HEK293 (cell line): ENCODE results near the gene CABLES2.
A peak's percentile ranks its signal among the peaks of the same experiment; 100 is the strongest.

ENCODE experiments used
- CTCF ChIA-PET: fragments of 350-600 bp; formaldehyde crosslinking; extraction: SDS; loops from one replicate; lab custom pipeline; 2021; ENCODE audit warnings: antibody characterized with exemption; lab: Yijun Ruan, JAX
- POLR2A ChIA-PET: fragments of 300-600 bp; formaldehyde crosslinking; extraction: SDS; loops from one replicate; lab custom pipeline; 2020; ENCODE audit warnings: antibody characterized with exemption, inconsistent platforms; lab: Yijun Ruan, JAX
- H3K27ac ChIP-seq: fragments of 200-500 bp; sonication (Bioruptor generic); 2 replicates; pipeline ENCODE4 v1.5.1; 2014; ENCODE audit warnings: low read depth, low read length, control low read depth, inconsistent platforms; ENCODE audit errors: extremely low read depth
- H3K36me3 ChIP-seq, 2 experiments: fragments of 200-500 bp in 1 of 2; sonication (Bioruptor generic) in 1 of 2; 1 replicate in 1 of 2; 2 replicates in 1 of 2; pipeline ENCODE4 v1.5.1; 2014 to 2017; ENCODE audit warnings: inconsistent platforms in 2 of 2, low read length in 2 of 2; ENCODE audit not compliant: control insufficient read depth in 2 of 2, insufficient read depth in 1 of 2
- H3K4me1 ChIP-seq: fragments of 200-500 bp; sonication (Bioruptor generic); 2 replicates; pipeline ENCODE4 v1.5.1; 2014; ENCODE audit warnings: mild to moderate bottlenecking, low read length, inconsistent platforms; ENCODE audit not compliant: control insufficient read depth, insufficient read depth
- H3K4me3 ChIP-seq: 2 replicates; pipeline ENCODE4 v1.5.1; 2011; ENCODE audit warnings: low read depth, mild to moderate bottlenecking, control low read depth, low read length, moderate library complexity
- H3K9me3 ChIP-seq: fragments of 200-500 bp; sonication (Bioruptor generic); 2 replicates; pipeline ENCODE4 v1.5.1; 2014; ENCODE audit warnings: low read depth, low read length, inconsistent platforms; ENCODE audit not compliant: control insufficient read depth, insufficient read depth
- EGR2 ChIP-seq: fragments of 450-650 bp; formaldehyde crosslinking; IDR thresholded peaks from 2 replicates; pipeline ENCODE4 v1.5.1; 2016; ENCODE audit warnings: low read depth, missing biosample characterization, missing genetic modification characterization
- HOXA7 ChIP-seq: sonication (generic); formaldehyde crosslinking; IDR thresholded peaks from 2 replicates; pipeline ENCODE4 v1.8.1; 2022; ENCODE audit warnings: missing genetic modification reagents, borderline replicate concordance
- HOXC10 ChIP-seq: sonication (generic); formaldehyde crosslinking; IDR thresholded peaks from 2 replicates; pipeline ENCODE4 v1.8.1; 2023; ENCODE audit warnings: mild to moderate bottlenecking, missing genetic modification reagents
- INSM2 ChIP-seq: fragments of 450-650 bp; formaldehyde crosslinking; IDR thresholded peaks from 2 replicates; pipeline ENCODE4 v1.5.1; 2016; ENCODE audit warnings: missing biosample characterization, missing genetic modification characterization
- KLF1 ChIP-seq: fragments of 450-650 bp; formaldehyde crosslinking; IDR thresholded peaks from 2 replicates; pipeline ENCODE4 v1.5.1; 2016; ENCODE audit warnings: missing biosample characterization, missing genetic modification characterization
- KLF9 ChIP-seq: fragments of 450-650 bp; formaldehyde crosslinking; IDR thresholded peaks from 2 replicates; pipeline ENCODE4 v1.5.1; 2016; ENCODE audit warnings: missing biosample characterization, missing genetic modification characterization, low read depth
- SP3 ChIP-seq: fragments of 450-650 bp; formaldehyde crosslinking; IDR thresholded peaks from 2 replicates; pipeline ENCODE4 v1.5.1; 2016; ENCODE audit warnings: missing biosample characterization, missing genetic modification characterization
- WT1 ChIP-seq: fragments of 450-650 bp; formaldehyde crosslinking; IDR thresholded peaks from 2 replicates; pipeline ENCODE4 v1.5.1; 2016; ENCODE audit warnings: missing biosample characterization, missing genetic modification characterization
- ZBTB10 ChIP-seq: fragments of 450-650 bp; formaldehyde crosslinking; IDR thresholded peaks from 2 replicates; pipeline ENCODE4 v1.5.1; 2016; ENCODE audit warnings: missing biosample characterization, missing genetic modification characterization
- ZNF148 ChIP-seq: fragments of 450-650 bp; formaldehyde crosslinking; IDR thresholded peaks from 2 replicates; pipeline ENCODE4 v1.5.0; 2017; ENCODE audit warnings: missing biosample characterization, missing genetic modification characterization, borderline replicate concordance
- ZNF18 ChIP-seq: fragments of 450-650 bp; formaldehyde crosslinking; IDR thresholded peaks from 2 replicates; pipeline ENCODE4 v1.5.1; 2016; ENCODE audit warnings: missing biosample characterization, missing genetic modification characterization
- ZNF266 ChIP-seq: fragments of 450-650 bp; formaldehyde crosslinking; IDR thresholded peaks from 2 replicates; pipeline ENCODE4 v1.5.1; 2016; ENCODE audit warnings: missing biosample characterization, missing genetic modification characterization, low read depth
- ZNF433 ChIP-seq: fragments of 450-650 bp; formaldehyde crosslinking; IDR thresholded peaks from 2 replicates; pipeline ENCODE4 v1.5.1; 2016; ENCODE audit warnings: missing biosample characterization, missing genetic modification characterization, low read depth
- ZNF501 ChIP-seq: fragments of 450-650 bp; formaldehyde crosslinking; IDR thresholded peaks from 2 replicates; pipeline ENCODE4 v1.5.1; 2016; ENCODE audit warnings: missing biosample characterization, missing genetic modification characterization
- ZNF530 ChIP-seq: fragments of 450-650 bp; formaldehyde crosslinking; IDR thresholded peaks from 2 replicates; pipeline ENCODE4 v1.5.1; 2016; ENCODE audit warnings: low read depth, missing biosample characterization, missing genetic modification characterization
- ZNF558 ChIP-seq: fragments of 450-650 bp; formaldehyde crosslinking; IDR thresholded peaks from 2 replicates; pipeline ENCODE4 v1.5.1; 2016; ENCODE audit warnings: missing biosample characterization, missing genetic modification characterization
- ZNF610 ChIP-seq: fragments of 450-650 bp; formaldehyde crosslinking; IDR thresholded peaks from 2 replicates; pipeline ENCODE4 v1.5.1; 2016; ENCODE audit warnings: missing biosample characterization, missing genetic modification characterization, borderline replicate concordance
- ZNF692 ChIP-seq: fragments of 450-650 bp; formaldehyde crosslinking; IDR thresholded peaks from 2 replicates; pipeline ENCODE4 v1.5.1; 2016; ENCODE audit warnings: missing biosample characterization, missing genetic modification characterization
- ZNF701 ChIP-seq: fragments of 450-650 bp; formaldehyde crosslinking; IDR thresholded peaks from 2 replicates; pipeline ENCODE4 v1.5.1; 2016; ENCODE audit warnings: missing biosample characterization, missing genetic modification characterization
- ZNF768 ChIP-seq: fragments of 450-650 bp; formaldehyde crosslinking; IDR thresholded peaks from 2 replicates; pipeline ENCODE4 v1.5.1; 2018; ENCODE audit warnings: missing biosample characterization, mild to moderate bottlenecking, missing genetic modification characterization
- ZSCAN5A ChIP-seq: fragments of 450-650 bp; formaldehyde crosslinking; IDR thresholded peaks from 2 replicates; pipeline ENCODE4 v1.5.1; 2016; ENCODE audit warnings: missing biosample characterization, missing genetic modification characterization
- TF ChIP-seq, protein P1 (sequence below): fragments of 450-650 bp; formaldehyde crosslinking; optimal IDR thresholded peaks from 2 replicates; pipeline ENCODE3; 2016; ENCODE audit warnings: missing biosample characterization, mild to moderate bottlenecking, missing genetic modification characterization
- TF ChIP-seq, protein P2 (sequence below): fragments of 450-650 bp; formaldehyde crosslinking; IDR thresholded peaks from 2 replicates; pipeline ENCODE4 v1.5.1; 2017; ENCODE audit warnings: missing biosample characterization, missing genetic modification characterization

The CABLES2 gene

DNA sequence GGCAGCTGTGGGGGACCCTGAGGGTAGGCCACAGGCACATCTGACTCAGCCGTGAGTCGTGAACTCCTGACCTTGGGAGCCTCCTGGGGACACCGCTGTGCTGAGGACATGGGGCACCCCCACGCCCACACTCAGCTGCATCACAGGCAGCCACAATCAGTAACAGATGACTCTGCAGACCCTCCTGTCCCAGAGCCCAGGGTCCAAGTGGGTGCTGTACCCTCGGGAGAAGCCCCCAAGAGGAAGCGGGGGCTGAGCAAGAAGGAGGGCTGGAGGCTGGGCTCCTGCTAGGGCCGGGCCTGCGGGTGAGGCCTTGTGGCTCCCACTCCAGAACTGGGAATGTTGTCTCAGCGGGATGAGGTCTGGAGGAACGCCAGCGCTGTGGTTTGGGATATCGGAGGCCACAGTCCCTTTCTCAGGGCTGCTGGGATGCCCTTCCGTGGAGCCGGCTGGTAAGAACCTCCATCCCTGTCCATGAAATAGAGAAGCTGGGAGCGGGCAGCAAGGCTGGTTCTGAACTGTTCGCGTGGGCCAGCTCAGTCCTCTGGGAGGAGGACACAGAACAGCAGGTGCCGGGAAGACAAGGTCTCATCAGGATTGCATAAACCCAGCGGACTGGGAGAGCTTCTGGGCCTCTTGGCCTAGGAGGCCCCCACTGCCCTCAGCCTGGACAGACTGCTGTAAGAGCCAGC, 36.8 kb downstream of the CABLES2 start:
- no peak overlapping the region for H3K4me3 ChIP-seq
- POLR2A ChIA-PET: interaction anchor here (3.6 kb wide), 1 partner anchor 12 kb away, joined by 14 read pairs; no protein-coding TSS in a partner anchor
- peaks cover 33% of the 10 kb centered on the region for H3K4me1 ChIP-seq
- CTCF ChIA-PET: interaction anchor here (0.6 to 4.6 kb wide), 3 partner anchors 10 to 68 kb away, joined by 3 to 25 read pairs (median 4); no protein-coding TSS in a partner anchor
- H3K9me3 ChIP-seq: no peaks in the 10 kb centered on the region
- no peaks in the 10 kb centered on the region for H3K36me3 ChIP-seq
- H3K27ac ChIP-seq: peak overlapping the region; percentile 57; the same call in 1 of the 2 replicates
- TF ChIP-seq WT1 (tag by site-specific recombination): no peak
- TF ChIP-seq KLF1 (tag by site-specific recombination): peak; percentile 54
- TF ChIP-seq KLF9: no peak
- TF ChIP-seq ZSCAN5A (tag by site-specific recombination): no peak
- TF ChIP-seq ZNF433 (tag by site-specific recombination): no peak
- TF ChIP-seq ZNF530 (tag by site-specific recombination): no peak
- no peak for TF ChIP-seq ZNF692
- TF ChIP-seq, protein P1, sequence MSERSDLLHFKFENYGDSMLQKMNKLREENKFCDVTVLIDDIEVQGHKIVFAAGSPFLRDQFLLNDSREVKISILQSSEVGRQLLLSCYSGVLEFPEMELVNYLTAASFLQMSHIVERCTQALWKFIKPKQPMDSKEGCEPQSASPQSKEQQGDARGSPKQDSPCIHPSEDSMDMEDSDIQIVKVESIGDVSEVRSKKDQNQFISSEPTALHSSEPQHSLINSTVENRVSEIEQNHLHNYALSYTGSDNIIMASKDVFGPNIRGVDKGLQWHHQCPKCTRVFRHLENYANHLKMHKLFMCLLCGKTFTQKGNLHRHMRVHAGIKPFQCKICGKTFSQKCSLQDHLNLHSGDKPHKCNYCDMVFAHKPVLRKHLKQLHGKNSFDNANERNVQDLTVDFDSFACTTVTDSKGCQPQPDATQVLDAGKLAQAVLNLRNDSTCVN (tag by site-specific recombination): no peak
- TF ChIP-seq EGR2: peak; percentile 82
- no peak for TF ChIP-seq ZNF558 (tag by site-specific recombination)
- no peak for TF ChIP-seq ZNF701 (tag by site-specific recombination)
- no peak for TF ChIP-seq ZNF501 (tag by site-specific recombination)
- TF ChIP-seq INSM2 (tag by site-specific recombination): 0 out of 2 replicates have a peak, but pooled peaks have one; percentile 8
- TF ChIP-seq ZBTB10: no peak
- TF ChIP-seq ZNF610 (tag by site-specific recombination): no peak
- TF ChIP-seq ZNF148: no peak
- TF ChIP-seq ZNF18: no peak
- TF ChIP-seq, protein P2, sequence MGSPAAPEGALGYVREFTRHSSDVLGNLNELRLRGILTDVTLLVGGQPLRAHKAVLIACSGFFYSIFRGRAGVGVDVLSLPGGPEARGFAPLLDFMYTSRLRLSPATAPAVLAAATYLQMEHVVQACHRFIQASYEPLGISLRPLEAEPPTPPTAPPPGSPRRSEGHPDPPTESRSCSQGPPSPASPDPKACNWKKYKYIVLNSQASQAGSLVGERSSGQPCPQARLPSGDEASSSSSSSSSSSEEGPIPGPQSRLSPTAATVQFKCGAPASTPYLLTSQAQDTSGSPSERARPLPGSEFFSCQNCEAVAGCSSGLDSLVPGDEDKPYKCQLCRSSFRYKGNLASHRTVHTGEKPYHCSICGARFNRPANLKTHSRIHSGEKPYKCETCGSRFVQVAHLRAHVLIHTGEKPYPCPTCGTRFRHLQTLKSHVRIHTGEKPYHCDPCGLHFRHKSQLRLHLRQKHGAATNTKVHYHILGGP (tag by site-specific recombination): no peak
- TF ChIP-seq ZNF768 (tag by site-specific recombination): no peak
- TF ChIP-seq SP3: no peak
- TF ChIP-seq HOXC10 (CRISPR knock-in tag): no peak
- no peak for TF ChIP-seq ZNF266 (tag by site-specific recombination)
- no peak for TF ChIP-seq HOXA7 (CRISPR knock-in tag)
